ENCODE data around the gene COL4A5. TPM values are rescaled to one million over a fixed set of nuclear protein-coding genes. Genes with fewer than 3 reads are reported as not detected.

COL4A5 gene
- total RNA-seq, 1 donor: 47.1 TPM

GRCh38 chrX:108557580-108557979, 117.9 kb downstream of the COL4A5 start:
- no peak for TF ChIP-seq CTCF (IDR thresholded peaks at IDR 0.05; ENCODE audit: insufficient read depth, low read depth, low read length)
- no peak for DNase-seq (ENCODE audit: low read depth)
- H3K4me3 ChIP-seq (ENCODE audit: low read depth, low read length): no peak overlapping the region

- no peak for TF ChIP-seq CTCF (IDR thresholded peaks at IDR 0.05; ENCODE audit: insufficient read depth, low read depth, low read length)
- DNase-seq (ENCODE audit: low read depth): no peak
- H3K4me3 ChIP-seq (ENCODE audit: low read depth, low read length): no peak overlapping the region
Observed at GRCh38 chrX:108558217-108558616, 118.6 kb downstream of the COL4A5 start.

GRCh38 chrX:108573136-108573535, 133.5 kb downstream of the COL4A5 start:
- no peak for DNase-seq (ENCODE audit: low read depth)
- no peak overlapping the region for H3K4me3 ChIP-seq (ENCODE audit: low read depth, low read length)
- no peak for TF ChIP-seq CTCF (IDR thresholded peaks at IDR 0.05; ENCODE audit: insufficient read depth, low read depth, low read length)

GRCh38 chrX:108582151-108582550, 142.5 kb downstream of the COL4A5 start:
- no peak for TF ChIP-seq CTCF (IDR thresholded peaks at IDR 0.05; ENCODE audit: insufficient read depth, low read depth, low read length)
- H3K4me3 ChIP-seq (ENCODE audit: low read depth, low read length): no peak overlapping the region
- DNase-seq (ENCODE audit: low read depth): no peak

GRCh38 chrX:108584617-108585211, 145.1 kb downstream of the COL4A5 start:
- H3K4me3 ChIP-seq (ENCODE audit: low read depth, low read length): no peak overlapping the region
- TF ChIP-seq CTCF (IDR thresholded peaks at IDR 0.05; ENCODE audit: insufficient read depth, low read depth, low read length): peak; percentile 39
- peak; percentile 9 for DNase-seq (ENCODE audit: low read depth)

- no peak for TF ChIP-seq CTCF (IDR thresholded peaks at IDR 0.05; ENCODE audit: insufficient read depth, low read depth, low read length)
- peak; percentile 16 for DNase-seq (ENCODE audit: low read depth)
- no peak overlapping the region for H3K4me3 ChIP-seq (ENCODE audit: low read depth, low read length)
Observed at GRCh38 chrX:108590496-108590895, 150.9 kb downstream of the COL4A5 start.

- DNase-seq (ENCODE audit: low read depth): no peak
- TF ChIP-seq CTCF (IDR thresholded peaks at IDR 0.05; ENCODE audit: insufficient read depth, low read depth, low read length): no peak
- no peak overlapping the region for H3K4me3 ChIP-seq (ENCODE audit: low read depth, low read length)
Observed at GRCh38 chrX:108601276-108601675, 161.6 kb downstream of the COL4A5 start.

All from fibroblast of villous mesenchyme (primary cell).